HepG2 (cell line): ENCODE results near the gene AQP11. TPM values are rescaled to one million over a fixed set of nuclear protein-coding genes. Genes with fewer than 3 reads are reported as not detected.

Experiments used
- HOXA3 ChIP-seq: sonication (generic); formaldehyde crosslinking; IDR thresholded peaks from 2 replicates; pipeline ENCODE4 v1.5.0; 2020; ENCODE audit warnings: missing genetic modification reagents
- JUNB ChIP-seq: sonication (generic); formaldehyde crosslinking; IDR thresholded peaks from 2 replicates; pipeline ENCODE4 v1.8.0; 2022; ENCODE audit warnings: missing genetic modification reagents, mild to moderate bottlenecking, borderline replicate concordance
- KLF6 ChIP-seq: IDR thresholded peaks from 2 replicates; pipeline ENCODE4 v1.8.0; 2016; ENCODE audit warnings: missing biosample characterization, missing genetic modification reagents
- MBD4 ChIP-seq: IDR thresholded peaks from 2 replicates; pipeline ENCODE4 v1.6.1; 2012; ENCODE audit warnings: low read length, inconsistent platforms, borderline replicate concordance
- PITX1 ChIP-seq: sonication (generic); formaldehyde crosslinking; IDR thresholded peaks from 2 replicates; pipeline ENCODE4 v1.5.1; 2020; ENCODE audit warnings: mild to moderate bottlenecking, missing genetic modification reagents
- RARA ChIP-seq: IDR thresholded peaks from 2 replicates; pipeline ENCODE4 v1.6.1; 2016; ENCODE audit warnings: missing genetic modification reagents, missing compliant biosample characterization
- RXRA ChIP-seq: sonication (generic); formaldehyde crosslinking; IDR thresholded peaks from 2 replicates; pipeline ENCODE4 v1.5.1; 2020; ENCODE audit warnings: missing genetic modification reagents
- SAFB2 ChIP-seq: sonication (generic); formaldehyde crosslinking; IDR thresholded peaks from 2 replicates; pipeline ENCODE4 v1.5.1; 2020; ENCODE audit warnings: missing genetic modification reagents, low read depth, mild to moderate bottlenecking, borderline replicate concordance
- SMYD3 ChIP-seq: sonication (generic); formaldehyde crosslinking; IDR thresholded peaks from 2 replicates; pipeline ENCODE4 v1.8.1; 2023; ENCODE audit warnings: mild to moderate bottlenecking, missing genetic modification reagents
- TRIM24 ChIP-seq: sonication (generic); formaldehyde crosslinking; IDR thresholded peaks from 2 replicates; pipeline ENCODE4 v1.8.0; 2022; ENCODE audit warnings: mild to moderate bottlenecking, missing genetic modification reagents
- ZFP36L2 ChIP-seq: sonication (generic); formaldehyde crosslinking; IDR thresholded peaks from 2 replicates; pipeline ENCODE4 v1.4.0; 2020; ENCODE audit warnings: missing genetic modification reagents
- ZFP90 ChIP-seq: sonication (generic); formaldehyde crosslinking; IDR thresholded peaks from 2 replicates; pipeline ENCODE4 v1.8.0; 2022; ENCODE audit warnings: missing genetic modification reagents, mild to moderate bottlenecking, inconsistent platforms, borderline replicate concordance
- ZHX2 ChIP-seq, 2 experiments: sonication (generic) in 1 of 2; formaldehyde crosslinking in 1 of 2; IDR thresholded peaks; 2 replicates each; pipeline versions ENCODE4 v1.6.1 to v1.9.0; 2014 to 2022; ENCODE audit warnings: antibody characterized with exemption in 1 of 2, borderline replicate concordance in 1 of 2, inconsistent platforms in 1 of 2, low read depth in 1 of 2, missing genetic modification reagents in 1 of 2
- ZNF20 ChIP-seq: sonication (generic); formaldehyde crosslinking; IDR thresholded peaks from 2 replicates; pipeline ENCODE4 v1.4.0; 2020; ENCODE audit warnings: mild to moderate bottlenecking, moderate library complexity, missing genetic modification reagents
- ZNF331 ChIP-seq: sonication (generic); formaldehyde crosslinking; IDR thresholded peaks from 2 replicates; pipeline ENCODE4 v1.4.0; 2020; ENCODE audit warnings: missing genetic modification reagents
- ZNF333 ChIP-seq: sonication (generic); formaldehyde crosslinking; IDR thresholded peaks from 2 replicates; pipeline ENCODE4 v1.4.0; 2020; ENCODE audit warnings: mild to moderate bottlenecking, missing genetic modification reagents, borderline replicate concordance
- ZNF574 ChIP-seq: sonication (generic); formaldehyde crosslinking; IDR thresholded peaks from 2 replicates; pipeline ENCODE4 v1.4.0; 2020; ENCODE audit warnings: missing genetic modification reagents
- ZNF841 ChIP-seq: sonication (generic); formaldehyde crosslinking; IDR thresholded peaks from 2 replicates; pipeline ENCODE4 v1.8.1; 2023; ENCODE audit warnings: missing genetic modification reagents, borderline replicate concordance
- ZUFSP ChIP-seq: sonication (generic); formaldehyde crosslinking; IDR thresholded peaks from 2 replicates; pipeline ENCODE4 v1.9.0; 2021; ENCODE audit warnings: missing genetic modification reagents, mild to moderate bottlenecking, borderline replicate concordance
- polyA plus RNA-seq, 8 experiments: library from polyadenylated mRNA; depleted of rRNA in 3 of 8; stranded (reverse) in 7 of 8; unstranded in 1 of 8; fragments of >200 nt; fragmentation: Illumina TruSeq in 4 of 8; extraction: Trizol in 4 of 8; gene quantifications; 2 replicates each; pipeline versions ENCODE4 v1.2.1 to v1.2.3, GENCODE V29; 2011 to 2016; ENCODE audit warnings: low read depth in 4 of 8, missing spikeins in 1 of 8, mixed read lengths in 1 of 8; ENCODE audit not compliant: insufficient read depth in 1 of 8
- total RNA-seq, 5 experiments: library from RNA; depleted of rRNA; stranded (reverse); fragments of >200 nt; fragmentation: Illumina TruSeq; extraction: Trizol; gene quantifications; 2 replicates each; pipeline ENCODE4 v1.2.3, GENCODE V29; 2016; ENCODE audit warnings: low read depth in 1 of 5

AQP11 gene
- total and polyA plus RNA-seq, 2 of the 13 experiments (the other 11 are each of a cell fraction or from before 2014, with no cell fraction given) = 10.4 to 15.3 TPM

GRCh38 chr11:77589521-77590193 lies at the start of gene AQP11 (continued):
- TF ChIP-seq SAFB2 (CRISPR knock-in tag) (peak; percentile 95; the same call in 1 of the 2 replicates), ZUFSP (CRISPR knock-in tag) (no peak), PITX1 (peak; percentile 79), RXRA (CRISPR knock-in tag) (peak; percentile 75; the same call in 1 of the 2 replicates), ZNF841 (no peak), ZNF574 (peak; percentile 72), ZHX2 (IDR thresholded peaks at IDR 0.05; ENCODE audit: low read depth) (0 out of 2 replicates have a peak, but pooled peaks have one; percentile 28), ZHX2 (CRISPR knock-in tag; IDR thresholded peaks at IDR 0.05; ENCODE audit: borderline replicate concordance) (no peak), JUNB (CRISPR knock-in tag) (no peak), HOXA3 (peak; percentile 70), ZNF20 (CRISPR knock-in tag) (0 out of 2 replicates have a peak, but pooled peaks have one; percentile 48), SMYD3 (CRISPR knock-in tag) (no peak), ZFP36L2 (no peak), KLF6 (CRISPR knock-in tag) (peak; percentile 66), ZNF331 (CRISPR knock-in tag) (peak; percentile 64; the same call in 1 of the 2 replicates), ZNF333 (peak; percentile 58; the same call in 1 of the 2 replicates), ZFP90 (peak; percentile 71; the same call in 1 of the 2 replicates), MBD4 (no peak), TRIM24 (CRISPR knock-in tag) (no peak), RARA (peak; percentile 24; the same call in 1 of the 2 replicates)
